Kidney (tissue), 14 donors: Measurements from ENCODE around the gene CREB3L2. TPM values are rescaled to one million over a fixed set of nuclear protein-coding genes. Genes with fewer than 3 reads are reported as not detected.
A peak's percentile ranks its signal among the peaks of the same experiment; 100 is the strongest.

Source experiments
- DNase-seq, 5 donors: peaks; one replicate each; pipeline ENCODE4 v3.0.0-alpha.2; 2013 to 2020
- FAIRE-seq: peaks from 2 replicates; lab custom pipeline; 2012; peaks lifted over from hg19 to GRCh38; lab: Jason Lieb, UNC
- H3K27ac ChIP-seq, 2 donors: one replicate each; pipeline ENCODE4 v1.7.0; 2013; ENCODE audit warnings: low read depth in 2 of 2, low read length in 2 of 2, inconsistent platforms in 1 of 2
- H3K27me3 ChIP-seq: one replicate; pipeline ENCODE4 v1.7.1; 2013; ENCODE audit warnings: low read length, inconsistent platforms; ENCODE audit not compliant: control insufficient read depth, insufficient read depth
- H3K36me3 ChIP-seq, 3 donors: one replicate each; pipeline versions ENCODE4 v1.7.0 to v1.7.1; 2013; ENCODE audit warnings: low read length in 3 of 3, control low read depth in 1 of 3, inconsistent platforms in 1 of 3; ENCODE audit not compliant: insufficient read depth in 3 of 3, control insufficient read depth in 2 of 3
- H3K4me1 ChIP-seq, 3 donors: one replicate each; pipeline versions ENCODE4 v1.7.0 to v1.7.1; 2013; ENCODE audit warnings: low read length in 3 of 3, inconsistent platforms in 1 of 3, low read depth in 1 of 3; ENCODE audit not compliant: control insufficient read depth in 2 of 3, insufficient read depth in 2 of 3
- H3K4me3 ChIP-seq, 3 donors: one replicate each; pipeline versions ENCODE4 v1.7.0 to v1.8.1; 2013; ENCODE audit warnings: low read length in 3 of 3, control low read depth in 1 of 3, inconsistent platforms in 1 of 3
- H3K9ac ChIP-seq, 3 donors: one replicate each; pipeline versions ENCODE4 v1.7.0 to v1.7.1; 2013; ENCODE audit warnings: low read length in 3 of 3, control low read depth in 1 of 3, inconsistent platforms in 1 of 3
- H3K9me3 ChIP-seq, 3 donors: one replicate each; pipeline versions ENCODE4 v1.7.0 to v1.7.1; 2013; ENCODE audit warnings: low read length in 3 of 3, control low read depth in 1 of 3, inconsistent platforms in 1 of 3; ENCODE audit not compliant: control insufficient read depth in 2 of 3, insufficient read depth in 1 of 3
- CTCF ChIP-seq: IDR thresholded peaks from 3 replicates; pipeline ENCODE4 v1.5.1; 2012; ENCODE audit warnings: mild to moderate bottlenecking, moderate library complexity, borderline replicate concordance; ENCODE audit not compliant: insufficient read depth; ENCODE audit errors: extremely low read depth
- intact Hi-C: fragments of 100-400 bp; cut with DNase I; formaldehyde crosslinking; loops from one replicate; pipeline ENCODE4 v1.11.1; 2022
- polyA plus RNA-seq: library from polyadenylated mRNA; stranded (reverse); fragments of 350-450 nt; fragmentation: Illumina TruSeq; extraction: RNeasy Lipid Tissue Mini Kit (QIAGEN cat#74804); gene quantifications from one replicate; pipeline ENCODE4 v1.2.3, GENCODE V29; 2014; ENCODE audit warnings: low read depth, low replicate concordance; ENCODE audit not compliant: insufficient read depth
- total RNA-seq: library from RNA; stranded (reverse); fragmentation: NEBNext Ultra II Directional; extraction: Animal tissue kit (Norgen Biotek cat#: 25700); gene quantifications from one replicate; pipeline ENCODE4 v1.2.1, GENCODE V29; 2021
- donor health status: control.
- donor health status: control.
- donor health status: control.
- donor health status: control.
- donor health status: control.
- donor health status: DM: yes; HTN: yes; CAD: no.
- donor health status: Normal renal cell carcinoma (clear cell type).

CREB3L2 gene
- total and polyA plus RNA-seq, 2 donors from 2014 or later, result 18.5 to 114 TPM

DNA sequence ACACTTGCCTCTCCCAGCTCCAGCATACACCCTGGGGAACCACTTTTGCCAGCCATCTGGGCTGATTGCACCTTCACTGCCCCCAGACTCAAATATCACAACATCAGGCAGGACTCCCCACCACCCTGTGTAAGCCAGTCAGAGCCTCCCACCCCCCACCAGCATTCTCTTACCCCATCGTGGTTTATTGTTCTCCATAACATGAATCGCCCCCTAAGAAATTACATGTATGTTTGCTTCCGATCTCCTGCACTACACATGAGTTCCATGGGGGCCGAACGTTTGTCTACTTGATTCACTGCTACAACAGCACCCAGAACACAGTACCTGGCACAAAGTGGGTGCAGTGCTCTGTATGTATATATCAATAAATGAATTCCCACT, 39.4 kb downstream of the CREB3L2 start:
- no peak overlapping the region for H3K27ac ChIP-seq
- no peaks in the 10 kb centered on the region for H3K36me3 ChIP-seq
- FAIRE-seq, result no peak
- no peak for DNase-seq
- no peaks in the 10 kb centered on the region for H3K9me3 ChIP-seq
- intact Hi-C loops, result no loop called here
- no peak overlapping the region for H3K9ac ChIP-seq
- H3K4me1 ChIP-seq, result peaks cover 0 to 8% (median 6%) of the 10 kb centered on the region in 3 donors
- TF ChIP-seq CTCF, result no peak
- H3K27me3 ChIP-seq, result no peaks in the 10 kb centered on the region
- H3K4me3 ChIP-seq, result no peak overlapping the region

DNA sequence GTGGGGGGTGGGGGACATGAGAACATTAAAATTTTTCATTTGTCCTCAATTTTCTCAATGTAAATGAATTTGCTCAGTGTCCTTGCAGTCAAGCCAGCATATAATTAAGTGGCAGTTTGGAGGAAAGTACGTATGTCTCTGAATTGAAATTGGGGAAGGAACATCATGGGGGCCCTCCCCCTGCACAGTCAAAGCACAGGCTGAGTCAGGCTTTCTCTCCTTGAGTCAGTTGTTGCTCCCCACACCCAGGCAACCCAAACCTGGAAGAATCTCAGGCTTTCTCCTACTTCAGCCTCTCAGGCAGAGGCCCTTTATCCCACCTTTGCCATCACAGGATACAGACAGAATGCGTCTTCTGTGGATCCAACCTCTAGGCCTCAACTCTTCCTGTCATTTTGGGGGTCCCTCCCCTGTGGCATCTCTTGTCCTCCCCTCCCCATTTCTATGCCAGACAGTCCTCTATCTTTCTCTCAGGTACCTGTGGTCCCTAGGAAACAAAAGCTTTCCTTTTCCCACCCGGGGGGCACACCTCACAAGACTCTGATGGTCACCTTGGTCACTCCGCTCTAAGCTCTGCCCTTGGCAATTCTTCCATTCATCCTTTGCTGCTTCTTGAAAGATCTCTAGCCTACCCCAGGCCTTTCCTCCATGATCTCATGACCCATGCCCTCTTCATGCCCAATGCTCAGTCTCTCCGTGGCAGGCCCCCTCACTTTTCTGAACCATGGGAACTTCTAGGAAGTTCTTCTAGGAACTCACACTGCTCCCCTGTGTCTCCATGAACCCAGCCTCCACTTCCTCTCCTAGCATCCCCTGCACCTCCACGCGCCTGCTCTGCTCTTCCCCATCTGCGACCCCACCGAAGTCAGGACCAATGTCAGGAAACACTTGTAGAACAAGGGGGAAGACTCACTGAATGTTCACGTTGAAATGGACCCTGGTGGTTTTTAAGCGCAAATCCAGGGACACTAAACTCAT, 40.4 kb downstream of the CREB3L2 start:
- Histone ChIP-seq H3K27me3 (no peaks in the 10 kb centered on the region), H3K4me1 (peaks cover 0 to 6% (median 6%) of the 10 kb centered on the region in 3 donors), H3K9me3 (no peaks in the 10 kb centered on the region), H3K4me3 (no peak overlapping the region), H3K36me3 (no peaks in the 10 kb centered on the region), H3K9ac (no peak overlapping the region), H3K27ac (no peak overlapping the region)
- intact Hi-C loops, result no loop called here
- no peak for TF ChIP-seq CTCF
- FAIRE-seq (no peak), DNase-seq (peak in 1 of 5 donors; percentile 68)

GRCh38 chr7:137960020-137960419, 41.9 kb downstream of the CREB3L2 start:
- no peak overlapping the region for H3K27ac ChIP-seq
- FAIRE-seq, result no peak
- intact Hi-C loops, result no loop called here

More at GRCh38 chr7:137960020-137960419, 41.9 kb downstream of the CREB3L2 start:
- H3K27me3 ChIP-seq, result no peaks in the 10 kb centered on the region
- no peak overlapping the region for H3K4me3 ChIP-seq
- peaks cover 0 to 7% (median 6%) of the 10 kb centered on the region in 3 donors for H3K4me1 ChIP-seq
- no peaks in the 10 kb centered on the region for H3K9me3 ChIP-seq
- no peak for TF ChIP-seq CTCF
- H3K9ac ChIP-seq, result no peak overlapping the region
- DNase-seq, result no peak
- no peaks in the 10 kb centered on the region for H3K36me3 ChIP-seq
